Effector memory CD4-positive, alpha-beta T cell (primary cell): ENCODE data around the gene SLC48A1.
"Not testable (repeated sequence)": the region's sequence is repeated elsewhere in the genome, so short reads cannot be mapped to it uniquely, and the experiment has no call there.

Experiments used
- DNase-seq, 3 donors: peaks; one replicate each; pipeline ENCODE4 v3.0.0-alpha.2; 2020
- H3K27ac ChIP-seq: 2 replicates; pipeline ENCODE4 v1.7.0; 2013; ENCODE audit warnings: mild to moderate bottlenecking, low read length, moderate library complexity; ENCODE audit not compliant: insufficient read depth, poor library complexity, severe bottlenecking
- H3K27me3 ChIP-seq: replicated peaks from 2 replicates; pipeline ENCODE4 v1.7.0; 2013; ENCODE audit warnings: mild to moderate bottlenecking, low read length; ENCODE audit not compliant: insufficient read depth, control insufficient read depth, poor library complexity, severe bottlenecking
- H3K36me3 ChIP-seq: 2 replicates; pipeline ENCODE4 v1.7.0; 2013; ENCODE audit warnings: mild to moderate bottlenecking, low read length, moderate library complexity; ENCODE audit not compliant: control insufficient read depth, insufficient read depth
- H3K4me1 ChIP-seq: 2 replicates; pipeline ENCODE4 v1.7.0; 2013; ENCODE audit warnings: low read length, mild to moderate bottlenecking; ENCODE audit not compliant: control insufficient read depth, insufficient read depth, poor library complexity, severe bottlenecking
- H3K4me3 ChIP-seq: 2 replicates; pipeline ENCODE4 v1.7.0; 2013; ENCODE audit warnings: low read length, low read depth, mild to moderate bottlenecking; ENCODE audit not compliant: insufficient read depth, poor library complexity, severe bottlenecking
- H3K9me3 ChIP-seq: 2 replicates; pipeline ENCODE4 v1.7.0; 2013; ENCODE audit warnings: mild to moderate bottlenecking, low read length, moderate library complexity; ENCODE audit not compliant: control insufficient read depth

The SLC48A1 gene

GRCh38 chr12:47808574-47809365 lies 35.7 kb downstream of the SLC48A1 start:
- H3K4me3 ChIP-seq, result peak overlapping the region; percentile 19

GRCh38 chr12:47809518-47809917 lies 36.5 kb downstream of the SLC48A1 start:
- H3K9me3 ChIP-seq, DNase-seq, H3K36me3 ChIP-seq, H3K4me3 ChIP-seq, H3K27me3 ChIP-seq: not testable (repeated sequence)
- Histone ChIP-seq H3K27ac (peak overlapping the region; percentile 98), H3K4me1 (peaks cover 93% of the 10 kb centered on the region)

More at GRCh38 chr12:47808574-47809365, 35.7 kb downstream of the SLC48A1 start:
- no peaks in the 10 kb centered on the region for H3K9me3 ChIP-seq
- DNase-seq, result peak in 2 of 3 donors; percentile 39
- H3K4me1 ChIP-seq, result peaks cover 93% of the 10 kb centered on the region
- peak overlapping the region; percentile 98 for H3K27ac ChIP-seq
- no peaks in the 10 kb centered on the region for H3K27me3 ChIP-seq
- peaks cover 10% of the 10 kb centered on the region for H3K36me3 ChIP-seq

GRCh38 chr12:47811072-47811396 lies 38.0 kb downstream of the SLC48A1 start:
- Histone ChIP-seq H3K27ac (peak overlapping the region; percentile 98), H3K4me1 (peaks cover 93% of the 10 kb centered on the region)
- no peak for DNase-seq

GRCh38 chr12:47811581-47812484 lies 38.8 kb downstream of the SLC48A1 start:
- H3K4me3 ChIP-seq, result no peak overlapping the region
- peak overlapping the region; percentile 98 for H3K27ac ChIP-seq
- DNase-seq, result no peak
- H3K27me3 ChIP-seq, result no peaks in the 10 kb centered on the region
- peaks cover 92% of the 10 kb centered on the region for H3K4me1 ChIP-seq
- no peaks in the 10 kb centered on the region for H3K9me3 ChIP-seq
- H3K36me3 ChIP-seq, result no peaks in the 10 kb centered on the region

More at GRCh38 chr12:47811072-47811396, 38.0 kb downstream of the SLC48A1 start:
- no peaks in the 10 kb centered on the region for H3K9me3 ChIP-seq
- H3K4me3 ChIP-seq, result peak overlapping the region; percentile 29
- no peaks in the 10 kb centered on the region for H3K36me3 ChIP-seq
- no peaks in the 10 kb centered on the region for H3K27me3 ChIP-seq

- Histone ChIP-seq H3K27me3 (no peaks in the 10 kb centered on the region), H3K27ac (peak overlapping the region; percentile 98), H3K9me3 (no peaks in the 10 kb centered on the region), H3K4me1 (peaks cover 92% of the 10 kb centered on the region), H3K4me3 (peak overlapping the region; percentile 58), H3K36me3 (no peaks in the 10 kb centered on the region)
- DNase-seq, result peak; percentile 84 to 92 (median 85)
Measured at GRCh38 chr12:47812797-47813510, 39.9 kb downstream of the SLC48A1 start.

GRCh38 chr12:47813511-47814196 lies 40.6 kb downstream of the SLC48A1 start:
- Histone ChIP-seq H3K27me3 (no peaks in the 10 kb centered on the region), H3K27ac (peak overlapping the region; percentile 98), H3K4me3 (peak overlapping the region; percentile 58), H3K36me3 (no peaks in the 10 kb centered on the region), H3K4me1 (peaks cover 92% of the 10 kb centered on the region), H3K9me3 (no peaks in the 10 kb centered on the region)
- no peak for DNase-seq

GRCh38 chr12:47814539-47815170 lies 41.6 kb downstream of the SLC48A1 start:
- H3K27ac ChIP-seq, result peak overlapping the region; percentile 98

GRCh38 chr12:47815447-47815846 lies 42.4 kb downstream of the SLC48A1 start:
- DNase-seq, H3K4me3 ChIP-seq, H3K9me3 ChIP-seq, H3K36me3 ChIP-seq, H3K27me3 ChIP-seq: not testable (repeated sequence)
- Histone ChIP-seq H3K27ac (peak overlapping the region; percentile 98), H3K4me1 (peaks cover 81% of the 10 kb centered on the region)

More at GRCh38 chr12:47814539-47815170, 41.6 kb downstream of the SLC48A1 start:
- H3K4me1 ChIP-seq, result peaks cover 84% of the 10 kb centered on the region
- no peaks in the 10 kb centered on the region for H3K9me3 ChIP-seq
- no peak overlapping the region for H3K4me3 ChIP-seq
- H3K27me3 ChIP-seq, result no peaks in the 10 kb centered on the region
- no peaks in the 10 kb centered on the region for H3K36me3 ChIP-seq
- no peak for DNase-seq
